Ishikawa (cell line): Measurements from ENCODE around the gene HDLBP.

Experiments used
- CEBPB ChIP-seq: IDR thresholded peaks from 2 replicates; pipeline ENCODE4 v1.6.1; 2012
- CREB1 ChIP-seq: IDR thresholded peaks from 2 replicates; pipeline ENCODE4 v1.6.1; 2012; ENCODE audit warnings: low read depth
- FOXM1 ChIP-seq: IDR thresholded peaks from 2 replicates; pipeline ENCODE4 v1.6.1; 2012; ENCODE audit warnings: low read depth, borderline replicate concordance
- MAX ChIP-seq: IDR thresholded peaks from 2 replicates; pipeline ENCODE4 v1.6.1; 2012
- RAD21 ChIP-seq: IDR thresholded peaks from 2 replicates; pipeline ENCODE4 v1.6.1; 2012; ENCODE audit warnings: low read depth
- REST ChIP-seq: IDR thresholded peaks from 2 replicates; pipeline ENCODE4 v1.6.1; 2012; ENCODE audit warnings: low read depth, mild to moderate bottlenecking
- TAF1 ChIP-seq: IDR thresholded peaks from 2 replicates; pipeline ENCODE4 v1.6.1; 2012; ENCODE audit warnings: low read depth, mild to moderate bottlenecking
- TEAD4 ChIP-seq: IDR thresholded peaks from 2 replicates; pipeline ENCODE4 v1.6.1; 2012
- YY1 ChIP-seq: IDR thresholded peaks from 2 replicates; pipeline ENCODE4 v1.6.1; 2012; ENCODE audit warnings: low read depth
- ZBTB7A ChIP-seq: IDR thresholded peaks from 2 replicates; pipeline ENCODE4 v1.6.1; 2012; ENCODE audit warnings: low read depth

DNA sequence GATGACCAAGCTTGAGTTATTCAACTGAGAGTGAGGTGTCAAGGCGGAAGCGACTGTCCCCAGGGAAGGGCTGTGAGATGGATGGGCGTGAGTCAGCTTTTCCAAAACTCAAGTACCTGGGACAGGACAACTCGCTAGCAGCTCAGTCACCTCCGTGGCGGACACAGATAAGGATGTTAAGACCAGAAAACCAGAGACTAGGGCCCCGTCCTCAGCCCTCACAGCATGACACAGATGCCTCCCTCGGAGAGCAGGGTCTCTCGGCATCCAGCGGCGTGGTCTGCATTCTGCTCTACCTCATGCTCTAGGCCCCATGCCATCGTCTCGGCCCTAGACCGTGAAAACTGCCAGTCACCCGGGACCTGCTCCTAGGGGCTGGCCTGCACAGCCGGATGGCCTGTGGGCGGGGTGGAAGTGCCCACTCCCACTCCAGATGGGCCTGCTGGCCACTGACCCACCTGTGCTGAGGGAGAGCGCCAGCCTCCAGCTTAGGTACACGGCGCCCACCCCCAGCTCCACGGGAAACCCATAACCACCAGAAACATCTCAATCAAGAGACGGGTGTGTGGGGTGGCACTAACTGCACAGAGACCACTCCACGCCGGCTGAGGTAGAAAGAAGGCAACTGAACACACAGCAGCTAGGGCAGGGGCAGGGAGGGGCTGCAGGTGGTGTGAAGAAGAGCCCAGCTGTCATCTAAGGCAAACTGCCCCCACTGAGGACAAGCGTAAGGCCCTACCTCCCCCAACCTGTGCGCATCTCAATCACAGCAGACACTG, 87.2 kb downstream of the HDLBP start:
- TF ChIP-seq CREB1 (no peak), YY1 (no peak), REST (no peak), CEBPB (no peak), MAX (no peak), TAF1 (no peak), TEAD4 (no peak), ZBTB7A (no peak), RAD21 (no peak), FOXM1 (no peak)
